ENCODE data around the gene TAS2R39.

Gene TAS2R39

GRCh38 chr7:143216686-143217085 lies 33.5 kb downstream of the TAS2R39 start:
- DNase-seq = no peak

GRCh38 chr7:143217806-143218205 lies 34.6 kb downstream of the TAS2R39 start:
- no peak for DNase-seq

- no peak for DNase-seq
Measured at GRCh38 chr7:143221286-143221685, 38.1 kb downstream of the TAS2R39 start.

GRCh38 chr7:143221737-143222136 lies 38.5 kb downstream of the TAS2R39 start, which contains the start of gene TAS2R40:
Gene TAS2R40 (plus strand): TSS chr7:143222037. CDS start chr7:143222079, 42 bp downstream.
- DNase-seq = no peak

- no peak for DNase-seq
Measured at GRCh38 chr7:143222782-143223181, 39.6 kb downstream of the TAS2R39 start.

GRCh38 chr7:143223784-143224183 lies 40.6 kb downstream of the TAS2R39 start:
- DNase-seq = no peak

GRCh38 chr7:143225047-143225446 lies 41.8 kb downstream of the TAS2R39 start:
- DNase-seq = no peak

- no peak for DNase-seq
Measured at GRCh38 chr7:143227806-143228205, 44.6 kb downstream of the TAS2R39 start.

- no peak for DNase-seq
Measured at GRCh38 chr7:143229054-143229790, 46.0 kb downstream of the TAS2R39 start.

GRCh38 chr7:143230602-143231457 lies 47.6 kb downstream of the TAS2R39 start:
- no peak for DNase-seq

All from stimulated activated CD4-positive, alpha-beta T cell treated with anti-CD3 and anti-CD28 coated beads, Interleukin-2, amount 100 ng/mL, for 48 hours (primary cell).